Testis (tissue), 2 donors: ENCODE data around the gene XAB2.

Experiments
- POLR2A ChIP-seq: fragments of 450-650 bp; IDR thresholded peaks from one replicate; pipeline ENCODE4 v1.6.1; 2017; ENCODE audit warnings: antibody characterized with exemption, mild to moderate bottlenecking, moderate library complexity
- TF ChIP-seq, protein P1 (sequence below), 3 experiments: fragments of 450-650 bp in 2 of 3; fragments of 200-600 bp in 1 of 3; sonication (generic) in 1 of 3; IDR thresholded peaks; one replicate each; pipeline ENCODE4 v1.5.1; 2016 to 2019; ENCODE audit warnings: antibody characterized with exemption in 3 of 3, mild to moderate bottlenecking in 2 of 3, moderate library complexity in 1 of 3

DNA sequence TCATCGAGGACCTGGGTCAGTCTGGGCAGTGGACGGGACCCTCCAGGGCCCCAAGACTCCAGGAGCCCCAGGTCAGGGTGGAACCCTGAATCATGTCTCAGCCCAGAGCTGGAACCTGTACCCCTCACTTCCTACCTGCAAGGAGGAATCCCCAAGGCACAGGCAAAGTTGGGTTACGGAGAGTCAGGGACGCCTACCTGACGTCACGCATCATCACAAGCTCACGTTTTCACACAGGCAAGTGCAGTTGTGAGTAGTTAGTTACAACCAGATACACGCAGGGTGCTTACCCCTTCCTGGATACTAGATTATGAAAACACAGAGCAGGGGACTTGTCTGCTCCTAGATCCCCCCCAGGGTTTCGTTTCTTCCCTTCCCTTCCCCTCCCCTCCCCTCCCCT is 41.4 kb upstream of the XAB2 start:
- TF ChIP-seq POLR2A: no peak
- TF ChIP-seq, protein P1, sequence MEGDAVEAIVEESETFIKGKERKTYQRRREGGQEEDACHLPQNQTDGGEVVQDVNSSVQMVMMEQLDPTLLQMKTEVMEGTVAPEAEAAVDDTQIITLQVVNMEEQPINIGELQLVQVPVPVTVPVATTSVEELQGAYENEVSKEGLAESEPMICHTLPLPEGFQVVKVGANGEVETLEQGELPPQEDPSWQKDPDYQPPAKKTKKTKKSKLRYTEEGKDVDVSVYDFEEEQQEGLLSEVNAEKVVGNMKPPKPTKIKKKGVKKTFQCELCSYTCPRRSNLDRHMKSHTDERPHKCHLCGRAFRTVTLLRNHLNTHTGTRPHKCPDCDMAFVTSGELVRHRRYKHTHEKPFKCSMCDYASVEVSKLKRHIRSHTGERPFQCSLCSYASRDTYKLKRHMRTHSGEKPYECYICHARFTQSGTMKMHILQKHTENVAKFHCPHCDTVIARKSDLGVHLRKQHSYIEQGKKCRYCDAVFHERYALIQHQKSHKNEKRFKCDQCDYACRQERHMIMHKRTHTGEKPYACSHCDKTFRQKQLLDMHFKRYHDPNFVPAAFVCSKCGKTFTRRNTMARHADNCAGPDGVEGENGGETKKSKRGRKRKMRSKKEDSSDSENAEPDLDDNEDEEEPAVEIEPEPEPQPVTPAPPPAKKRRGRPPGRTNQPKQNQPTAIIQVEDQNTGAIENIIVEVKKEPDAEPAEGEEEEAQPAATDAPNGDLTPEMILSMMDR (IDR thresholded peaks at IDR 0.05): no peak
